A673 (cell line): ENCODE data around the gene MAT2B.

ENCODE experiments used
- EZH2 ChIP-seq: fragments of 200-600 bp; sonication (generic); IDR thresholded peaks from 2 replicates; pipeline ENCODE4 v1.6.1; 2017; ENCODE audit warnings: borderline replicate concordance, low read depth, mild to moderate bottlenecking, mixed read lengths, antibody characterized with exemption, low read length; ENCODE audit not compliant: poor library complexity, severe bottlenecking
- TF ChIP-seq, protein P1 (sequence below): fragments of 300-800, 200-600 bp; sonication (generic); conservative IDR thresholded peaks from 2 replicates; pipeline ENCODE4 v1.5.1; 2017; ENCODE audit warnings: low read depth, mild to moderate bottlenecking, antibody characterized with exemption, low read length, moderate library complexity, mixed read lengths

DNA sequence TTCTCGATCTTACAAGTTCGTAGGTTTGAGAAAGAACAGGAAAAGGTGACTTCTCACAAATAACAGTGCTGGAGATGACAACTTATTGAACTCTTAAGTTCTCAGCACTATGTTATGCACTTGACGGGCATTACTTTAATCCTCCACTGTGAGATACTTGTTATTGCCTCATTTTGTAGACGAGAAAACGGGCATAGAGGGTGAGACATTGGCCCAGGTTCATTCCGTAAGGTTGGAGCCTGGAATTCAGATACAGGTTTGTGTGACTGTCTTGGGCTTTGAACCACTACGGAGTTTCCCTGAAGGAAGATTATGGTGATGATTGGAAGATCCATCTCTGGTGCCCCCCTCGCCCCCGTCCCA lies 657 bp downstream of the MAT2B start:
- TF ChIP-seq, protein P1, sequence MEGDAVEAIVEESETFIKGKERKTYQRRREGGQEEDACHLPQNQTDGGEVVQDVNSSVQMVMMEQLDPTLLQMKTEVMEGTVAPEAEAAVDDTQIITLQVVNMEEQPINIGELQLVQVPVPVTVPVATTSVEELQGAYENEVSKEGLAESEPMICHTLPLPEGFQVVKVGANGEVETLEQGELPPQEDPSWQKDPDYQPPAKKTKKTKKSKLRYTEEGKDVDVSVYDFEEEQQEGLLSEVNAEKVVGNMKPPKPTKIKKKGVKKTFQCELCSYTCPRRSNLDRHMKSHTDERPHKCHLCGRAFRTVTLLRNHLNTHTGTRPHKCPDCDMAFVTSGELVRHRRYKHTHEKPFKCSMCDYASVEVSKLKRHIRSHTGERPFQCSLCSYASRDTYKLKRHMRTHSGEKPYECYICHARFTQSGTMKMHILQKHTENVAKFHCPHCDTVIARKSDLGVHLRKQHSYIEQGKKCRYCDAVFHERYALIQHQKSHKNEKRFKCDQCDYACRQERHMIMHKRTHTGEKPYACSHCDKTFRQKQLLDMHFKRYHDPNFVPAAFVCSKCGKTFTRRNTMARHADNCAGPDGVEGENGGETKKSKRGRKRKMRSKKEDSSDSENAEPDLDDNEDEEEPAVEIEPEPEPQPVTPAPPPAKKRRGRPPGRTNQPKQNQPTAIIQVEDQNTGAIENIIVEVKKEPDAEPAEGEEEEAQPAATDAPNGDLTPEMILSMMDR = no peak
- no peak for TF ChIP-seq EZH2
